Stimulated activated naive CD4-positive, alpha-beta T cell (primary cell): ENCODE results near the gene LGR6.

ENCODE experiments used
- DNase-seq, 6 experiments: peaks; one replicate each; lab custom pipeline; 2025; lab: John Stamatoyannopoulos, UW

LGR6 gene

GRCh38 chr1:202200669-202201068, 7.1 kb downstream of the LGR6 start:
- no peak for DNase-seq

- DNase-seq = no peak
These were observed 7.7 kb downstream of the LGR6 start for GRCh38 chr1:202201266-202201665.

GRCh38 chr1:202201971-202202370, 8.4 kb downstream of the LGR6 start:
- no peak for DNase-seq

GRCh38 chr1:202202500-202203168, 9.0 kb downstream of the LGR6 start:
- DNase-seq = no peak

GRCh38 chr1:202203238-202204039, 9.8 kb downstream of the LGR6 start:
- DNase-seq = no peak

- no peak for DNase-seq
These were observed 10.5 kb downstream of the LGR6 start for GRCh38 chr1:202204065-202204464.

- DNase-seq = peak in 1 of 6 experiments; percentile 5
These were observed 12.1 kb downstream of the LGR6 start for GRCh38 chr1:202205523-202206190.

GRCh38 chr1:202207292-202207691, 13.7 kb downstream of the LGR6 start:
- no peak for DNase-seq

- DNase-seq = no peak
These were observed 14.8 kb downstream of the LGR6 start for GRCh38 chr1:202208351-202208857.

- no peak for DNase-seq
These were observed 16.8 kb downstream of the LGR6 start for GRCh38 chr1:202210385-202210784.

- no peak for DNase-seq
These were observed 17.4 kb downstream of the LGR6 start for GRCh38 chr1:202210969-202211368.

- DNase-seq = no peak
These were observed 19.2 kb downstream of the LGR6 start for GRCh38 chr1:202212787-202213186.

- no peak for DNase-seq
These were observed 19.9 kb downstream of the LGR6 start for GRCh38 chr1:202213361-202214088.

GRCh38 chr1:202214089-202214843, 20.7 kb downstream of the LGR6 start:
- no peak for DNase-seq

- no peak for DNase-seq
These were observed 22.0 kb downstream of the LGR6 start for GRCh38 chr1:202215472-202216130.

- no peak for DNase-seq
These were observed 23.1 kb downstream of the LGR6 start for GRCh38 chr1:202216691-202217090.

- no peak for DNase-seq
These were observed 23.9 kb downstream of the LGR6 start for GRCh38 chr1:202217516-202217915.

- DNase-seq = no peak
These were observed 24.4 kb downstream of the LGR6 start for GRCh38 chr1:202217951-202218350.

- no peak for DNase-seq
These were observed 27.1 kb downstream of the LGR6 start for GRCh38 chr1:202220733-202221132.
